Head of caudate nucleus (tissue), 42 donors: ENCODE data around the gene TMEM39B.
"Not testable (repeated sequence)": the region's sequence is repeated elsewhere in the genome, so short reads cannot be mapped to it uniquely, and the experiment has no call there.

Source experiments
- DNase-seq, 42 donors: peaks; one replicate each; pipeline versions ENCODE4 v3.0.0 to v3.0.0-alpha.2; 2020 to 2021; ENCODE audit warnings: mixed read lengths in 7 of 42
- intact Hi-C: fragments of 100-400 bp; cut with DNase I; formaldehyde crosslinking; loops from one replicate; pipeline ENCODE4 v1.15.0; 2022

TMEM39B gene

DNA sequence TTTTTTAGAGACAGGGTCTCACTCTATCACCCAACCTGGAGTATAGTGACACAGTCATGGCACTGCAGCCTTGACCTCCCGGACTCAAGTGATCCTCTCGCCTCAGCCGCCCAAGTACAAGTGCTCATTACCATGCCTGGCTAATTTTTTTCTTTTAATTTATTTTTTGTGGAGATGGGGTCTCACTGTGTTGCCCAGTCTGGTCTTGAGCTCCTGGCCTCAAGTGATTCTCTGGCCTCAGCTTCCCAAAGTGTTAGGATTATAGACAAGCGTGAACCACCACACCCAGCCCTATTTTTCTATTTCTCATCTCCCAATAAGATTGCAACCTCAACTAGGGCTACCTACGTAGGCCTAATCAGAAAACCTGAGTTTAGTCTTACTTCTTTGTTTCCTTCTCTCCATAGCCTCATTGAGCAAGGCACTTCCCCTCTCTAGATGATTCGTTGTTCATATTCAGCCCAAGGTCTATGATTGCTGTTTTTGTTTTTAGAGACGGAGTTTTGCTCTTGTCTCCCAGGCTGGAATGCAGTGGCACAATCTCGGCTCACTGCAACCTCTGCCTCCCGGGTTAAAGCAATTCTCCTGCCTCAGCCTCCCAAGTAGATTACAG, 34.0 kb downstream of the TMEM39B start:
- intact Hi-C loops: no loop called here
- DNase-seq: no peak

DNA sequence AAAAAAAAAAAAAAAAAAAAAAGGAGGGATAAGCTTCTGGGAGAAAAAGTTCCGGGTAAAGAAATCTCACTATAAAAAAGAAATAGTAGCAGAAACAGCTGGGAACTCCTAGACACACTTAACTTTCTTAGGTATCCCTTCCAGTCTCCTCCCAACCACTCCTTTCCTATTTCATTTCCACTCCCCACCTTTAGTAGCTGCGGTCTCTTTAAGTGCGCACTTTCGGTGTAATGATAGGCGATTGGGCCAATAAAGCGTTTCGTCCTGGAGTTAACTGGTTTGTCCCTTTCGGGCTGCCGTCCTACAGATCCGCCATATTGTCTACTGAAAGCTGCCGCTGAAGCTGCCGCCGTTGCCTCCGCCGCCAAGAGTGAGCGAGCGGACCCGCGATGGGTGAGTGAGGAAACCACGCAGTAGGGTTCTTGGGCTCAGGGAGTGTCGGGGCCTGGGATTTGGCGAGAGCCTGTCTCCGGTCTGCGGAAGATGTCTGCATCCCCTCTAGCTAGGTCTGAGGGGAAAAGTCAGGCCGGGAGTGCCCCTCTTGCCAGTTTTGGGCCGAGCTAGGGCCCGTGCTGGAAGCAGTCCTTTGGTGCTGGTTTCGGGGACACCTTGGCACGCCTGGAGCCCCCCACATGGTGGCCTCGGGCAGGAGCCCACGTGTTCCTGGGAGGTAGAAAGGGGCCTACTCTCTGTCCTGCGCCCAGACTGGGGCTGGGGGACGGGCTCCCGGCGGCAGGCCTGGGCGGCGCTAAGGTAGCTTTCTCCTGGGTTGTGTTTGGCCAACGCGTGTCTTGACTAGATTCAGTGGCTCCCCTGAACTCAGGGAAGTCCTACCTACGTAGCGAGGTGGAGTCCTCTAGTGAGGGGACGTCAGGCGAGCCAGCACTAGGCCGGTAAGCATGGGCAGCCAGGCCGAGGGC, 35.3 kb downstream of the TMEM39B start, which contains the start of gene KPNA6:
Gene KPNA6 (plus strand): TSS at position 315 of the 920 bp plus-strand sequence. CDS start 75 bp downstream, at position 390.
- intact Hi-C loops: no loop called here
- DNase-seq: peak; percentile 77 to 98 (median 92)

GRCh38 chr1:32111040-32111623, 38.4 kb downstream of the TMEM39B start:
- DNase-seq: no peak
- intact Hi-C loops: loop anchor here (5.0 kb wide), 1 partner anchor 66 kb away; the partner anchor contains the start of gene TXLNA

DNA sequence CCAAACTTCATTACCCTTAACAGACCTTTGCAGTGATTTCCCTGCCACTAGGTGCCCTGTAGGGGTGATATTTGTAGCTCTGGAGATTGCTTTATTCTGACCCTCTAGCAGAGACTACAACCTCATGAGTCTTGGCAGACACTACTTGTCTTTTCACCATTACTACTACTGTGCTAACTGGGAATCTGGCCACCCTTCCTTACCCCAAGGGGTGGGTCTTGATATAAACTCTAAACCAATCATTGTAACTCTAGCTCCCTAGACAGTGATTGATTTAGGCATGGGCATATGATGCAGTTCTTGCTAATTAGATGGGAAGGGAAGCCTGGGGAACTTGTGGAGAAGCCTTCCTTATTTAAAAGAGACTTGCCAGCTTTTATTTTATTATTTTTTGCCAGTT, 39.0 kb downstream of the TMEM39B start:
- no peak for DNase-seq
- intact Hi-C loops: loop anchor here (5.0 kb wide), 1 partner anchor 66 kb away; the partner anchor contains the start of gene TXLNA

- intact Hi-C loops: loop anchor here (5.0 kb wide), 1 partner anchor 64 kb away; the partner anchor contains the start of gene TXLNA
- peak in 1 of 42 donors; percentile 13 for DNase-seq
Observed at GRCh38 chr1:32112806-32113375, 40.2 kb downstream of the TMEM39B start.

DNA sequence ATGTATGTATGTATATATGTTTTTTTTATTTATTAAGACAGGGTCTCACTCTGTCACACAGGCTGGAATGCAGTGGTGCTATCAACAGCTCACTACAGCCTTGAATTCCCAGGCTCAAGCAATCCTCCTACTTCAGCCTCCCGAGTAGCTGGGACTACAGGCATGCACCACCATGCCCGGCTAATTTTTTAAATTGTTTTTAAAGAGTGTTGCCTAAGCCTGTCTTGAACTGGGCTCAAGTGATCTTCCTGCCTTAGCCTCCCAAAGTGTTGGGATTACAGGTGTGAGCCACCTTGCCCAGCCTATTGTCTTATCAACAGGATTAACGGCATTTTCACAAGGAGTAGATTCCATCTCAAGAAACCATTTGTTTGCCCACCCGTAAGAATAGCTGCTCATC, 40.7 kb downstream of the TMEM39B start:
- intact Hi-C loops: loop anchor here (5.0 kb wide), 1 partner anchor 64 kb away; the partner anchor contains the start of gene TXLNA
- DNase-seq: not testable (repeated sequence)

GRCh38 chr1:32114420-32114819, 41.7 kb downstream of the TMEM39B start:
- no peak for DNase-seq
- intact Hi-C loops: loop anchor here (5.0 kb wide), 1 partner anchor 63 kb away; the partner anchor contains the start of gene TXLNA

DNA sequence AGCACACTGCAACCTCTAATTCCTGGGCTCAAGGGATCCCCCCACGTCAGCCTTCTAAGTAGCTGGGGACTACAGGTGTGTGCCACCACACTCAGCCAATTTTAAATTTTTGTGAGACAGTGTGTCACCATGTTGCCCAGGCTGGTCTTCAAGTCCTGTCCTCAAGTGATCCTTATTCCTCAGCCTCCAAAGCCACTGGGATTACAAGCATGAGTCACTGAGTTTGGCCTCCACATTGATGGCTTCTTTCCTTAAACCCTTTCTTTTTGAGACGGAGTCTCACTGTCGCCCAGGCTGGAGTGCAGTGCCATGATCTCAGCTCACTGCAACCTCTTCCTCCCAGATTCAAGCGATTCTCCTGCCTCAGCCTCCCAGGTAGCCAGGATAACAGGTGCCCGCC, 42.8 kb downstream of the TMEM39B start:
- no peak for DNase-seq
- intact Hi-C loops: no loop called here

GRCh38 chr1:32116531-32116930, 43.8 kb downstream of the TMEM39B start:
- intact Hi-C loops: no loop called here
- DNase-seq: no peak

GRCh38 chr1:32122151-32122550, 49.4 kb downstream of the TMEM39B start:
- no peak for DNase-seq
- intact Hi-C loops: no loop called here

DNA sequence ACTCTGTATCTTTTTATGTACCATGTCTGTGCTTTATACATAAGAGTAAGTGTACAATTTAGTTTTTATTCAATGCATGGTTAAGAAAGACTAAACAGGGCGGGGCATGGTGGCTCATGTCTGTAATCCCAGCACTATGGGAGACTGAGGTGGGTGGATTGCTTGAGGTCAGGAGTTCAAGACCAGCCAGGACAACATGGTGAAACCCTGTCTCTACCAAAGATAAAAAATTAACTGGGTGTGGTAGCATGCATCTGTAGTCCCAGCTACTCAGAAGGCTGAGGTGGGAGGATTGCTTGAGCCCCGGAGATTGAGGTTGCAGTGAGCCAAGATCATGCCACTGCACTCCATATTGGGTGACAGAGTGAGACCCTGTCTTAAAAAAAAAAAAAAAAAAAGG, 50.6 kb downstream of the TMEM39B start:
- intact Hi-C loops, DNase-seq: not testable (repeated sequence)

- DNase-seq: no peak
- intact Hi-C loops: no loop called here
Observed at GRCh38 chr1:32125313-32125712, 52.6 kb downstream of the TMEM39B start.

DNA sequence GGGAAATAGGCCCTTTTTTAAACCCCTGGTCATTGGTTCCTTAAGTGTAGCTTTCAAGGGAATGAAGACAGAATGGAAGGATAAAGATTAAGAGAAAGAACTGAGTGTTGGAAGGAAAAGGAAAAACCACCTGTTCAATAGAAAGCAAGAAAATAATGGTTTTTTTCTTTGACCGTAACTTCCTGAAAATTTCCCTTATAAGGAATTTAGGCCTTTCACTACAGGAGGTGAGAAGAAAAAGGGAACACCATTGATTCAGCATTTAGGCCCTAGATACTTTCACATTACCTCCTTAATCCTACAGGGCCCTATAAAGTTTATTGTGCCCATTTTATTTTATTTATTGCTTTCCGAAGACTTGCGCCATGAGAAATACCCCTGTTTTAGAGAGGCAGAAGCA, 54.0 kb downstream of the TMEM39B start:
- intact Hi-C loops: no loop called here
- no peak for DNase-seq

DNA sequence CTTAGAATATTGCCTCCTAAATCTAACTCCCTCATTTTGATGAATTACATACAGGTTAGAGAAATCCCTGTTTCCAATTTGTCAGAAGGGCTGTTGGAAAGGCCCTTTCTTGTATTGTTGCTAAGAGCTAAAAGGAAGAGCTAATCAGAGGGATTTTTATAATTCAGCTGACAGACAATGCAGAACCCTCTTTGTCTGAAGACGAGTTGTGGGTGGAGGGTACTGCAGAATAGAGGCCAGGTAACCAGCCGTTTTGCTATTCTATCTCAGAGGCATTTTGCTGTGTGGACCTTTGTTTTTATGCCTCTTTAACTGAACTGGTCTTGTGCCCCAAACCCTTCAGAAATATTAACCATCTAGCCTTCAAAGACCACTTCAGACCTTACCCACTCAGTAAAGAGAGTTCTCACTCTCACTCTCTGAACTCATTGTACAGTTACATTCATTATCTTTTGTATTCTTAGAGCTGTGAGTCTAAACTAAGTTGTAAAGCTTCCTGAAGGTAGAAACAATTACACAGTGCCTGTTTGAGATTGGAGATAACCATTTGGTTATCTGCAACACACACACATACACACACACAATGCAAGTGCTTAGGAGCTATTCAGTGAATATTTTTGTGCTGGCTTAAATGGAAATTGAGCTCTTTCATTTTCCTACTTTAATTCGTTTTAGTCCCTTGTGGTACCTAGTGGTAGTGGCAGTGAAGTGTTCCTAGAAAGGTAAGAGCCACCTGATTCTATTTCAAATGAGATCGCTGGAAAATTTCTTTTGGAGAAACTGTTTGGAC, 54.9 kb downstream of the TMEM39B start:
- no peak for DNase-seq
- intact Hi-C loops: no loop called here

GRCh38 chr1:32128479-32128878, 55.7 kb downstream of the TMEM39B start:
- peak in 17 of 42 donors; percentile 8 to 61 (median 25) for DNase-seq
- intact Hi-C loops: no loop called here

GRCh38 chr1:32128964-32129363, 56.2 kb downstream of the TMEM39B start:
- intact Hi-C loops: no loop called here
- DNase-seq: no peak

DNA sequence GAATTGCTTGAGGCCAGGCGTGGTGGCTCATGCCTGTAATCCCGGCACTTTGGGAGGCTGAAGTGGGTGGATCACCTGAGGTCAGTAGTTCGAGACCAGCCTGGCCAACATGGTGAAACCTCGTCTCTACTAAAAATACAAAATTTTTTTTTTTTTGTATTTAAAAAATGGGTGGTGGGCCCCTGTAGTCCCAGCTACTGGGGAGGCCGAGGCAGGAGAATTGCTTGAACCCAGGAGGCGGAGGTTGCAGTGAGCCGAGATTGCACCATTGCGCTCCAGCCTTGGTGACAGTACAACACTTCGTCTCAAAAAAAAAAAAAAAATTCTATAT, 61.2 kb downstream of the TMEM39B start:
- intact Hi-C loops, DNase-seq: not testable (repeated sequence)

GRCh38 chr1:32137111-32137510, 64.4 kb downstream of the TMEM39B start:
- intact Hi-C loops: no loop called here
- no peak for DNase-seq

DNA sequence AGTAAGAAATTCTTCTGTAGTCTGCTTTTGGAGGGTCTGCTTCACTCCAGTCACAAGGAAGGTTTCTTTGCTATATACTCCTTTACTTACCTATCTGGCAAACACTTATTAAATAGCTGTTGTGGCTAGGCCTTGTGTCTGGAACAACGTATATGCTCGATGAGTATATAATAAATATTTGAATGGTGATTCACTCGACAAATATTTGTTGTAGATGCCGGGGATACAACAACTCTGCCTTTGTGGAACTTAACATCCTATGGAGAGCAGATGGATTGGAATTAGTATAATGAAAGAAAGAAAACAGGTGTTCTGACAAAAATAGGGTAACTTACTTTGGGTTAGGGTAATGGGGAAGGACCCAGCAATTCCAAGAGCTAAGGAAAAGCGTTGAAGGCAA, 66.2 kb downstream of the TMEM39B start:
- intact Hi-C loops: no loop called here

More for the DNA sequence above, 66.2 kb downstream of the TMEM39B start:
- no peak for DNase-seq
